ENCODE results near the gene ROGDI.

ROGDI gene

DNA sequence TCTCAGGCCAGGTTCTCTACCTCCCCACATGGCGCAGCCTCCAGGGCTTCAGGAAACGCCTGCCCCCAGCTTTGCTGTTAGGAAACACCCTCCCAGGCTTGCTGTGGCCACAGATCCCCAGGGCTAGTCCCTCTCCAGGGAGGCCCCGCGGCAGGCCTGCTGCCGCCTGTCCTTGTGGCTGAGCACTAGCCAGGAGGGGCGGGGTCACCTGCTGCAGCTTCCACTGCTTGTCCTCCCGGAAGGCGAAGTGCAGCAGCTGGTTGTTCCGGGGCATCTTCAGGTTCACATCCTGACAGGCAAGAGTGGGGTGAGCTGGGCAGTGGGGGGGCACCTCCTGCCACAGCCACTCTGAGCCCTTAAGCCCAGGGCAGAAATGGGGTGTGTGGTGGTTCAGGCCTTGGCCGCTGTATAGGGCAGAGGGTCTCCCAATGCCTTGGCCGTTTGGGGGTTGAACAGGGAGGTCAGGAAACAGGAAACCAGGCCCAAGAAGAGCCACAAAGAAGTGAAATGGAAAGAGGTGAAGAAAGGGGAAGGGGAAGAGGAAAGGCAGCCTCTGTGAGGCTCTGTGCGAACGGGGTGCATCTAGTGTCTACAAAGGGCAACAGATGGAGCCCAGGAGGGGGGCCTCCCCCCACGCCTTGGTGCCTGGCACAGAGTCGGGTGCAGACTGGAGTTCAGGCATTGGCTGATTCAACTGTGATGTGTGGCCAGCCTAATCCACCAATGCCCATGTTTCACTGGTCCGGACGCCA, 2.0 kb downstream of the ROGDI start:
- TF ChIP-seq, protein P1, sequence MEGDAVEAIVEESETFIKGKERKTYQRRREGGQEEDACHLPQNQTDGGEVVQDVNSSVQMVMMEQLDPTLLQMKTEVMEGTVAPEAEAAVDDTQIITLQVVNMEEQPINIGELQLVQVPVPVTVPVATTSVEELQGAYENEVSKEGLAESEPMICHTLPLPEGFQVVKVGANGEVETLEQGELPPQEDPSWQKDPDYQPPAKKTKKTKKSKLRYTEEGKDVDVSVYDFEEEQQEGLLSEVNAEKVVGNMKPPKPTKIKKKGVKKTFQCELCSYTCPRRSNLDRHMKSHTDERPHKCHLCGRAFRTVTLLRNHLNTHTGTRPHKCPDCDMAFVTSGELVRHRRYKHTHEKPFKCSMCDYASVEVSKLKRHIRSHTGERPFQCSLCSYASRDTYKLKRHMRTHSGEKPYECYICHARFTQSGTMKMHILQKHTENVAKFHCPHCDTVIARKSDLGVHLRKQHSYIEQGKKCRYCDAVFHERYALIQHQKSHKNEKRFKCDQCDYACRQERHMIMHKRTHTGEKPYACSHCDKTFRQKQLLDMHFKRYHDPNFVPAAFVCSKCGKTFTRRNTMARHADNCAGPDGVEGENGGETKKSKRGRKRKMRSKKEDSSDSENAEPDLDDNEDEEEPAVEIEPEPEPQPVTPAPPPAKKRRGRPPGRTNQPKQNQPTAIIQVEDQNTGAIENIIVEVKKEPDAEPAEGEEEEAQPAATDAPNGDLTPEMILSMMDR (IDR thresholded peaks at IDR 0.05): no peak
- no peak overlapping the region for H3K27ac ChIP-seq
- peaks cover 0 to 47% (median 28%) of the 10 kb centered on the region in 3 donors for H3K36me3 ChIP-seq
- H3K27me3 ChIP-seq: no peaks in the 10 kb centered on the region
- H3K4me3 ChIP-seq: no peak overlapping the region
- no peaks in the 10 kb centered on the region for H3K9me3 ChIP-seq
- peaks cover 0 to 26% (median 13%) of the 10 kb centered on the region in 4 donors for H3K4me1 ChIP-seq
- intact Hi-C loops (cut with DNase I; ENCODE audit: low total_unique reads): no loop called here
- DNase-seq: no peak

DNA sequence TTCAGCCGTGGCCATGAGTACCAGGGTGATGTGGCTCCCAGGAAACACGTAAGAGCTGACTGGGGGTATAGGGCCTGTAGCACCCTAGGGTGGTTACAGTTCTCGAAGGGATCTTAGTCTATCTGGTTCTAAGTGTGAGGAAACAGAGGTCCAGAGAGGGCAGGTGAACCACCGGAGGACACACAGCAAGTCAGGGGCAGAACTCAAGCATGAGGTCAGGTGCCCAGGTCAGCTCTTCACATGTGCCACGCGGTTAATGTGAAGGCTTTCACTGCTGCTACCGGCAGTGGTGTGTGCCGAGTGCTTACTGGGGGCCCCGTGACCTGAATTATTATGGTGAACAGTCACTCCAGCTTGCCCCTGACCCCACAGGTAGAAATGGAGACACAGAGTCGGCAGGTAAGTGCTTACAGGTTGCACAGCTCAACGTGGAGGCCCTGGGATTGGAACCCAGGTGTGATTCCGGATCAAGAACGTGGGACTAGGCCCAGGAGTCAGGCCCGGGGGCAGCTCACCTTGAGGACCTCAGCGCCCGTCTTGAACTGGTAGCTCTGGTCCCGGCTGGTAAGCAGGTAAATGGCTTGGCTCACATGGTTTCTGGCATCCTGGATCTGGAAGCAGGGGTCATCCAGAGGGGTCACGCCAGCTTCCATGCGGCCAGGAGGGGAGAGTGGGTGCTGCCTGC, 3.1 kb downstream of the ROGDI start:
- H3K4me1 ChIP-seq: peaks cover 0 to 26% (median 13%) of the 10 kb centered on the region in 4 donors
- peaks cover 0 to 36% (median 16%) of the 10 kb centered on the region in 3 donors for H3K36me3 ChIP-seq
- H3K4me3 ChIP-seq: no peak overlapping the region
- H3K27ac ChIP-seq: no peak overlapping the region
- TF ChIP-seq, protein P1 (IDR thresholded peaks at IDR 0.05): no peak
- H3K9me3 ChIP-seq: no peaks in the 10 kb centered on the region
- intact Hi-C loops (cut with DNase I; ENCODE audit: low total_unique reads): loop anchor here (5.0 kb wide), 1 partner anchor 92 kb away; no protein-coding TSS in a partner anchor
- DNase-seq: no peak
- H3K27me3 ChIP-seq: no peaks in the 10 kb centered on the region

DNA sequence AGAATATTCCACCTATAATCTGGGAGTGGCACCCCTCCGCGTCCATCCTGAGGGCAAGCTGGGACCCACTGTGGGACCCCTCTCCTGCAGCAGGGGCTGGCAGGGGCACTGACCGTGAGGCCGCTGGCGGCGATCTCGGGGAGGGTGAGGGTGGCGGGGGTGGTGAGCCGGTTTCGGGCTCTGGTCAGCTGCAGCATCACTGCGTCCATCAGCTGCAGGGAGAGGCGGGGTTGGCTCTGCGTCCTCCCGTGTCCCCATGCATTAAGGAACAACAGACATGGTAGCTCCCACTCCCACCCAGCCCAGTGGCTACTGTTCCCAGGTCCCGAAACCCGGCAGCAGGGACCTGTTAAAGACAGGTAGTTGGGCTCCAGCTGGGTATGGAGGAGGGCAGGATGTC, 4.0 kb downstream of the ROGDI start:
- DNase-seq: no peak
- H3K36me3 ChIP-seq: peaks cover 0 to 33% (median 15%) of the 10 kb centered on the region in 3 donors
- intact Hi-C loops (cut with DNase I; ENCODE audit: low total_unique reads): loop anchor here (5.0 kb wide), 1 partner anchor 91 kb away; no protein-coding TSS in a partner anchor
- no peak overlapping the region for H3K4me3 ChIP-seq
- no peak overlapping the region for H3K27ac ChIP-seq
- H3K9me3 ChIP-seq: no peaks in the 10 kb centered on the region
- H3K4me1 ChIP-seq: peaks cover 0 to 22% (median 11%) of the 10 kb centered on the region in 4 donors
- no peaks in the 10 kb centered on the region for H3K27me3 ChIP-seq
- TF ChIP-seq, protein P1 (IDR thresholded peaks at IDR 0.05): no peak

DNA sequence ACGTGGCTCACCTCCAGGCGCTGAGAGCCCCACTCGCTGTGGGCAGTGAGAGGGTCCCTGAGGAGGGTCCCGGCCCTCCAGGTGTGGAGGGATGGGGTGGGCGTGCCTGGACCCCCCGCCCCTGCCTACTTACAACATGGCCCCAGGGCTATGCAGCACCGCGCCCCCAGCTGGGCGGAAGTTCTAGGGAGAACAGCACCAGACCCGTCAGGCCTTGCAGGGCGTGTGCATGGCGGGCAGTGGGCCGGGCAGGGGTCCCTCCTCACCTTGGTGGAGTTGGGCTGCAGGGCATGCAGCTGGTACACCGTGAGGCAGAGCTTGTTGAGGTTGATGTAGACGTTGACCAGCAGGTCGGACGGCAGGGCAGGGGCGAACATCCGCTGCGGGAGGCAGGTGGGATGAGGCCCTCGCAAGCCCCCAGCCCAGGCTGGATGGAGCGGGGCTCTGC, 4.6 kb downstream of the ROGDI start:
- H3K4me1 ChIP-seq: peaks cover 0 to 17% (median 9%) of the 10 kb centered on the region in 4 donors
- no peak overlapping the region for H3K27ac ChIP-seq
- H3K27me3 ChIP-seq: no peaks in the 10 kb centered on the region
- TF ChIP-seq, protein P1 (IDR thresholded peaks at IDR 0.05): no peak
- peaks cover 0 to 33% (median 15%) of the 10 kb centered on the region in 3 donors for H3K36me3 ChIP-seq
- no peaks in the 10 kb centered on the region for H3K9me3 ChIP-seq
- intact Hi-C loops (cut with DNase I; ENCODE audit: low total_unique reads): loop anchor here (5.0 kb wide), 1 partner anchor 91 kb away; no protein-coding TSS in a partner anchor
- no peak overlapping the region for H3K4me3 ChIP-seq
- DNase-seq: no peak

DNA sequence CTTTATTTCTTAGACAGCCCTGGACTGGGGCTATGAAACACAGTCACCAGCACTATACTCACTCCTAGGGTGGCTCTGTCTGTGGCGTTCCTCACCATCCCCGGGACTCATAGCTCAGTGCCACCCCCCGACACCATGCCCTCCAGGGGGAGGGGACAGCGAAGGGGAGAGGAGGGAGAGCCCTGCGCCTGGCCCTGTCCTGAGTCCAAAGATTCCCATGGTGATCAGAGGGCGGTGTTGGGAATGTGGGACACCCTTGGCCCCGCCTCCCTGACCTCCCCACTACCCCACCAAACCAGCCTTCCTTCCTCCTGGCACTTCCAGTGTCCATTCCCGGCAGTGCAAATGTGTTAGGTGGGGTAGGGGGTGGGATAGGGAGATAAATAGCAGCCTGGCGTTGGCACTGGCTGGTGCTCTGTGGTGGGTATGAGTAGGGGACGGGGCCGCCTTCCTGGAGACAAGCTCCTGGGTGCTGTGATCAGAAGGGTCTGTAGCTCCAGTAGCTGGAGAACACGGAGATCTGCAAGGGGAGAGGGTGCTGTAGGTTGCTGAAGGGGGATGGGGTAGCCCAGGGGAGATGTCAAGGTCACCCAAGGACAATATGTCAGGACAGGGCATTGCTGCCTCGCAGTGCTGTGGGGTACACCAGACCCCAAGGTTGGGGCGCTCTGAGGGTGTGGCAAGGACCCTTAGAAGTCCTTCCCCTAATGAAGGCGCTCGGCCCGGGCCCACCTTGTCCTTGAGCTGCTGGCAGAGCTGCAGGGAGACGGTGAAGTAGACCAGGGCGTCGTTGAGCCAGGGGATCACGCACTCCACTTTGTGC, 5.2 kb downstream of the ROGDI start:
- Histone ChIP-seq H3K27ac (no peak overlapping the region), H3K4me3 (no peak overlapping the region), H3K36me3 (peaks cover 0 to 33% (median 15%) of the 10 kb centered on the region in 3 donors), H3K9me3 (no peaks in the 10 kb centered on the region), H3K27me3 (no peaks in the 10 kb centered on the region), H3K4me1 (peaks cover 0 to 17% (median 9%) of the 10 kb centered on the region in 4 donors)
- TF ChIP-seq, protein P1 (IDR thresholded peaks at IDR 0.05): no peak
- DNase-seq: no peak
- intact Hi-C loops (cut with DNase I; ENCODE audit: low total_unique reads): loop anchor here (5.0 kb wide), 1 partner anchor 90 kb away; no protein-coding TSS in a partner anchor
